IMR-90 (cell line): ENCODE data around the gene ZSWIM3. TPM values are rescaled to one million over a fixed set of nuclear protein-coding genes. Genes with fewer than 3 reads are reported as not detected.

Experiments
- ATAC-seq: fragments of 200-7000 bp; cut with Tn5 transposase; 2 replicates; pipeline ENCODE4 v1.9.1; 2020; ENCODE audit warnings: low read depth, mild to moderate bottlenecking, moderate library complexity
- BruUV-seq: library from RNA; stranded (reverse); fragments of 400-500 nt; replicated peaks from 2 replicates; lab custom pipeline; 2021; lab: Mats Ljungman, UMichigan
- CTCF ChIA-PET: fragments of 300-600 bp; formaldehyde crosslinking; extraction: SDS; loops from one replicate; lab custom pipeline; 2021; ENCODE audit warnings: antibody characterized with exemption; lab: Yijun Ruan, JAX
- POLR2A ChIA-PET: fragments of 300-600 bp; sonication (Branson Sonifier 250); formaldehyde crosslinking; loops from one replicate; lab custom pipeline; 2022; ENCODE audit warnings: antibody characterized with exemption; ENCODE audit not compliant: unreplicated experiment; lab: Charles Lee
- DNase-seq: peaks from one replicate; pipeline ENCODE4 v3.0.0; 2013
- H2AFZ ChIP-seq: replicated peaks from 2 replicates; pipeline ENCODE3; 2013; ENCODE audit warnings: low read length, mild to moderate bottlenecking; ENCODE audit not compliant: poor library complexity
- H2AK5ac ChIP-seq: 2 replicates; pipeline ENCODE4 v1.6.1; 2013; ENCODE audit warnings: low read depth, low read length, inconsistent platforms
- H2AK9ac ChIP-seq: replicated peaks from 2 replicates; pipeline ENCODE3; 2013; ENCODE audit warnings: mild to moderate bottlenecking, low read depth, low read length, moderate library complexity; ENCODE audit not compliant: poor library complexity
- H2BK120ac ChIP-seq: 2 replicates; pipeline ENCODE4 v1.6.1; 2013; ENCODE audit warnings: low read depth, low read length, inconsistent platforms
- H2BK15ac ChIP-seq: 3 replicates; pipeline ENCODE4 v1.6.1; 2013; ENCODE audit warnings: low read depth, low read length, inconsistent platforms
- H2BK20ac ChIP-seq: 2 replicates; pipeline ENCODE4 v1.6.1; 2013; ENCODE audit warnings: low read depth, mild to moderate bottlenecking, inconsistent platforms, low read length, moderate library complexity
- H2BK5ac ChIP-seq: 2 replicates; pipeline ENCODE4 v1.6.1; 2013; ENCODE audit warnings: mild to moderate bottlenecking, low read depth, low read length, inconsistent platforms; ENCODE audit not compliant: poor library complexity, severe bottlenecking
- H3K14ac ChIP-seq: replicated peaks from 2 replicates; pipeline ENCODE4 v1.6.1; 2013; ENCODE audit warnings: low read depth, low read length, inconsistent platforms
- H3K18ac ChIP-seq: 2 replicates; pipeline ENCODE4 v1.6.1; 2013; ENCODE audit warnings: low read depth, low read length, control low read depth
- H3K23ac ChIP-seq: 2 replicates; pipeline ENCODE4 v1.6.1; 2013; ENCODE audit warnings: low read depth, low read length, inconsistent platforms
- H3K27ac ChIP-seq: 2 replicates; pipeline ENCODE4 v1.5.1; 2013; ENCODE audit warnings: mild to moderate bottlenecking, control low read depth, low read length; ENCODE audit not compliant: insufficient read depth
- H3K27me3 ChIP-seq: 2 replicates; pipeline ENCODE4 v1.6.1; 2013; ENCODE audit warnings: low read length; ENCODE audit not compliant: control insufficient read depth, insufficient read depth
- H3K36me3 ChIP-seq: 2 replicates; pipeline ENCODE4 v1.6.1; 2013; ENCODE audit warnings: low read length, mixed read lengths; ENCODE audit not compliant: control insufficient read depth, insufficient read depth
- H3K4ac ChIP-seq: 2 replicates; pipeline ENCODE4 v1.6.1; 2013; ENCODE audit warnings: low read depth, low read length, inconsistent platforms
- H3K4me1 ChIP-seq: 2 replicates; pipeline ENCODE4 v1.6.1; 2013; ENCODE audit warnings: low read length, mixed read lengths; ENCODE audit not compliant: control insufficient read depth, insufficient read depth
- H3K4me2 ChIP-seq: 2 replicates; pipeline ENCODE4 v1.6.1; 2013; ENCODE audit warnings: low read depth, mild to moderate bottlenecking, control low read depth, low read length, moderate library complexity
- H3K4me3 ChIP-seq: 2 replicates; pipeline ENCODE4 v1.5.1; 2013; ENCODE audit warnings: low read depth, mild to moderate bottlenecking, control low read depth, low read length, moderate library complexity; ENCODE audit not compliant: insufficient read depth
- H3K56ac ChIP-seq: 2 replicates; pipeline ENCODE4 v1.6.1; 2013; ENCODE audit warnings: low read length, inconsistent platforms; ENCODE audit not compliant: insufficient read depth; ENCODE audit errors: extremely low read depth
- H3K79me1 ChIP-seq, 2 experiments: 2 replicates each; pipeline ENCODE4 v1.6.1; 2013; ENCODE audit warnings: low read length in 2 of 2, inconsistent platforms in 1 of 2, low read depth in 1 of 2
- H3K9ac ChIP-seq: 2 replicates; pipeline ENCODE4 v1.6.1; 2013; ENCODE audit warnings: low read depth, low read length, control low read depth
- H3K9me1 ChIP-seq: 2 replicates; pipeline ENCODE4 v1.6.1; 2013; ENCODE audit warnings: low read length, inconsistent platforms; ENCODE audit not compliant: insufficient read depth
- H3K9me3 ChIP-seq: 2 replicates; pipeline ENCODE4 v1.6.1; 2013; ENCODE audit warnings: low read length; ENCODE audit not compliant: control insufficient read depth, insufficient read depth
- H4K20me1 ChIP-seq: 2 replicates; pipeline ENCODE4 v1.6.1; 2013; ENCODE audit warnings: low read length, inconsistent platforms; ENCODE audit not compliant: insufficient read depth
- H4K5ac ChIP-seq: 2 replicates; pipeline ENCODE4 v1.6.1; 2013; ENCODE audit warnings: mild to moderate bottlenecking, low read depth, low read length, control low read depth
- H4K8ac ChIP-seq, 2 experiments: 2 replicates each; pipeline ENCODE4 v1.6.1; 2013; ENCODE audit warnings: low read depth in 2 of 2, low read length in 2 of 2, control low read depth in 1 of 2, inconsistent platforms in 1 of 2
- H4K91ac ChIP-seq: 2 replicates; pipeline ENCODE4 v1.6.1; 2013; ENCODE audit warnings: low read depth, low read length, inconsistent platforms; ENCODE audit not compliant: insufficient read depth
- BHLHE40 ChIP-seq: fragments of 150-350 bp; IDR thresholded peaks from 2 replicates; pipeline ENCODE4 v1.6.1; 2016; ENCODE audit warnings: mild to moderate bottlenecking, low read depth, low read length
- CEBPB ChIP-seq: IDR thresholded peaks from 2 replicates; pipeline ENCODE4 v1.6.1; 2012; ENCODE audit warnings: low read depth, low read length, improper control_type of control experiment
- CHD1 ChIP-seq: IDR thresholded peaks from 2 replicates; pipeline ENCODE4 v1.6.1; 2012; ENCODE audit warnings: low read depth, low read length, improper control_type of control experiment
- FOS ChIP-seq: fragments of 150-350 bp; IDR thresholded peaks from 2 replicates; pipeline ENCODE4 v1.6.1; 2016; ENCODE audit warnings: low read depth, low read length
- MAFK ChIP-seq: IDR thresholded peaks from 2 replicates; pipeline ENCODE4 v1.6.1; 2012; ENCODE audit warnings: low read depth, low read length, improper control_type of control experiment
- MAZ ChIP-seq: IDR thresholded peaks from 2 replicates; pipeline ENCODE4 v1.6.1; 2012; ENCODE audit warnings: low read depth, mild to moderate bottlenecking, low read length, improper control_type of control experiment, moderate library complexity, borderline replicate concordance
- MXI1 ChIP-seq: IDR thresholded peaks from 2 replicates; pipeline ENCODE4 v1.6.1; 2012; ENCODE audit warnings: low read depth, mild to moderate bottlenecking, low read length, moderate library complexity, borderline replicate concordance
- NFE2L2 ChIP-seq: fragments of 150-350 bp; IDR thresholded peaks from 2 replicates; pipeline ENCODE4 v1.6.1; 2016; ENCODE audit warnings: low read depth, mild to moderate bottlenecking, low read length
- POLR2A ChIP-seq: IDR thresholded peaks from 2 replicates; pipeline ENCODE4 v1.6.1; 2012; ENCODE audit warnings: mild to moderate bottlenecking, low read depth, low read length
- RAD21 ChIP-seq: IDR thresholded peaks from 2 replicates; pipeline ENCODE4 v1.6.1; 2012; ENCODE audit warnings: low read length, improper control_type of control experiment
- RCOR1 ChIP-seq: IDR thresholded peaks from 2 replicates; pipeline ENCODE4 v1.6.1; 2012; ENCODE audit warnings: mild to moderate bottlenecking, low read length, improper control_type of control experiment; ENCODE audit not compliant: insufficient replicate concordance
- RFX5 ChIP-seq: IDR thresholded peaks from 2 replicates; pipeline ENCODE4 v1.8.0; 2012; ENCODE audit warnings: low read depth, mild to moderate bottlenecking, low read length, moderate library complexity
- SMC3 ChIP-seq: fragments of 150-350 bp; IDR thresholded peaks from 2 replicates; pipeline ENCODE4 v1.6.1; 2016; ENCODE audit warnings: low read depth, mild to moderate bottlenecking, antibody characterized with exemption, low read length, moderate library complexity
- WGBS, 2 experiments: methylation state at CpG; one replicate each; pipeline versions ENCODE4 v1.1.5 to v1.1.7; 2013; ENCODE audit warnings: missing lambda C conversion rate in 2 of 2; ENCODE audit not compliant: insufficient read length in 1 of 2; ENCODE audit errors: extremely low coverage in 2 of 2; 5-methylcytosine and 5-hydroxymethylcytosine counted together
- dilution Hi-C: fragments of 300-500 bp; cut with HindIII; formaldehyde crosslinking; loops from one replicate; pipeline ENCODE4 v1.14.3; 2018; ENCODE audit warnings: low sequenced_read_pairs; ENCODE audit not compliant: unreplicated experiment
- in situ Hi-C: fragments of 300-500 bp; cut with MboI; formaldehyde crosslinking; loops from 3 replicates; pipeline ENCODE4 v1.14.3; 2019; ENCODE audit warnings: low sequenced_read_pairs, inconsistent platforms, mixed read lengths
- intact Hi-C: fragments of 100-400 bp; cut with micrococcal nuclease; formaldehyde crosslinking; loops from 2 replicates; pipeline ENCODE4 v1.10.0; 2022
- polyA plus RNA-seq, 3 experiments: library from polyadenylated mRNA; depleted of rRNA; stranded (reverse); fragments of >200 nt; gene quantifications; 2 replicates each; pipeline ENCODE4 v1.2.3, GENCODE V29; 2012; ENCODE audit warnings: low replicate concordance in 1 of 3
- total RNA-seq: library from RNA; depleted of rRNA; stranded (reverse); fragments of >200 nt; gene quantifications from 2 replicates; pipeline ENCODE4 v1.2.3, GENCODE V29; 2012
- TF ChIP-seq, protein P1 (sequence below): fragments of 150-350 bp; IDR thresholded peaks from 2 replicates; pipeline ENCODE4 v1.6.1; 2016; ENCODE audit warnings: low read depth, mild to moderate bottlenecking, low read length, moderate library complexity, borderline replicate concordance
- TF ChIP-seq, protein P2 (sequence below): conservative IDR thresholded peaks from 2 replicates; pipeline ENCODE4 v1.5.1; 2012; ENCODE audit warnings: mild to moderate bottlenecking, low read depth, low read length, improper control_type of control experiment
- TF ChIP-seq, protein P3 (sequence below): fragments of 150-350 bp; IDR thresholded peaks from 2 replicates; pipeline ENCODE4 v1.6.1; 2017; ENCODE audit warnings: mild to moderate bottlenecking, antibody characterized with exemption, low read length, low read depth

The ZSWIM3 gene
- total and polyA plus RNA-seq, 2 of the 4 experiments (the other 2 are of a cell fraction) = 3.3 to 8.6 TPM

DNA sequence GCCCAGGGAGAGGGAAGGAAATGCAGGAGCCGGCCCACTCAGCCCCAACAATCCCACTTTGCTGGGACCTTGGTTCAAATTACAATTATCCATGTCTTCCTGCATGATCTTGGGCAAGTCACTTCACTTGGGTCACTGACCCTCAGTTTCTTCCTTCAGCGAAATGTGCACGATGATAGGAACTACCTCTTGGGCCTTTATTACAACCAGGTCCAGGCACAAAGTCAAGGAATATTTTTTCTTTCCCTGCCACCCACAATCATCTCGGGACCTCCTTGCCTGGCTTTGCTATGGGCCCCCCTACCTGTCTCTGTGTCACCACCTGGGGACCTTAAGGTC, 54.9 kb downstream of the ZSWIM3 start:
- intact Hi-C loops = no loop called here
- DNase-seq = no peak
- ATAC-seq = no peak
- peaks cover 13% of the 10 kb centered on the region for H3K4me1 ChIP-seq
- peak overlapping the region; percentile 14 for H3K18ac ChIP-seq
- H3K4me2 ChIP-seq = peak overlapping the region; percentile 88; the same call in 1 of the 2 replicates
- POLR2A ChIA-PET = no interaction called here
- H4K5ac ChIP-seq = peak overlapping the region; percentile 35
- peak overlapping the region; percentile 85 for H3K23ac ChIP-seq
- peak overlapping the region; percentile 3; the same call in 1 of the 2 replicates for H3K9ac ChIP-seq
- no peaks in the 10 kb centered on the region for H4K20me1 ChIP-seq
- peak overlapping the region; percentile 27 for H2BK5ac ChIP-seq
- H3K56ac ChIP-seq = peak overlapping the region; percentile 28; the same call in 1 of the 2 replicates
- H3K36me3 ChIP-seq = peaks cover 17% of the 10 kb centered on the region; the same call in 1 of the 2 replicates
- peak overlapping the region; percentile 87 for H2AFZ ChIP-seq
- peak overlapping the region; percentile 65 for H2BK120ac ChIP-seq
- H3K27me3 ChIP-seq = no peaks in the 10 kb centered on the region
- peak overlapping the region; percentile 43; the same call in 1 of the 2 replicates for H3K4me3 ChIP-seq
- peak overlapping the region; percentile 82 for H2AK9ac ChIP-seq
- TF ChIP-seq RFX5 (no peak), MAFK (no peak), POLR2A (no peak; the same call in 1 of the 2 replicates), NFE2L2 (no peak), SMC3 (no peak), RAD21 (no peak), RCOR1 (no peak), FOS (no peak), MXI1 (no peak), CHD1 (no peak), BHLHE40 (no peak), CEBPB (no peak), MAZ (no peak)
- TF ChIP-seq, protein P1, sequence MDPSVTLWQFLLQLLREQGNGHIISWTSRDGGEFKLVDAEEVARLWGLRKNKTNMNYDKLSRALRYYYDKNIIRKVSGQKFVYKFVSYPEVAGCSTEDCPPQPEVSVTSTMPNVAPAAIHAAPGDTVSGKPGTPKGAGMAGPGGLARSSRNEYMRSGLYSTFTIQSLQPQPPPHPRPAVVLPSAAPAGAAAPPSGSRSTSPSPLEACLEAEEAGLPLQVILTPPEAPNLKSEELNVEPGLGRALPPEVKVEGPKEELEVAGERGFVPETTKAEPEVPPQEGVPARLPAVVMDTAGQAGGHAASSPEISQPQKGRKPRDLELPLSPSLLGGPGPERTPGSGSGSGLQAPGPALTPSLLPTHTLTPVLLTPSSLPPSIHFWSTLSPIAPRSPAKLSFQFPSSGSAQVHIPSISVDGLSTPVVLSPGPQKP = no peak
- TF ChIP-seq, protein P2, sequence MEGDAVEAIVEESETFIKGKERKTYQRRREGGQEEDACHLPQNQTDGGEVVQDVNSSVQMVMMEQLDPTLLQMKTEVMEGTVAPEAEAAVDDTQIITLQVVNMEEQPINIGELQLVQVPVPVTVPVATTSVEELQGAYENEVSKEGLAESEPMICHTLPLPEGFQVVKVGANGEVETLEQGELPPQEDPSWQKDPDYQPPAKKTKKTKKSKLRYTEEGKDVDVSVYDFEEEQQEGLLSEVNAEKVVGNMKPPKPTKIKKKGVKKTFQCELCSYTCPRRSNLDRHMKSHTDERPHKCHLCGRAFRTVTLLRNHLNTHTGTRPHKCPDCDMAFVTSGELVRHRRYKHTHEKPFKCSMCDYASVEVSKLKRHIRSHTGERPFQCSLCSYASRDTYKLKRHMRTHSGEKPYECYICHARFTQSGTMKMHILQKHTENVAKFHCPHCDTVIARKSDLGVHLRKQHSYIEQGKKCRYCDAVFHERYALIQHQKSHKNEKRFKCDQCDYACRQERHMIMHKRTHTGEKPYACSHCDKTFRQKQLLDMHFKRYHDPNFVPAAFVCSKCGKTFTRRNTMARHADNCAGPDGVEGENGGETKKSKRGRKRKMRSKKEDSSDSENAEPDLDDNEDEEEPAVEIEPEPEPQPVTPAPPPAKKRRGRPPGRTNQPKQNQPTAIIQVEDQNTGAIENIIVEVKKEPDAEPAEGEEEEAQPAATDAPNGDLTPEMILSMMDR = no peak
- TF ChIP-seq, protein P3, sequence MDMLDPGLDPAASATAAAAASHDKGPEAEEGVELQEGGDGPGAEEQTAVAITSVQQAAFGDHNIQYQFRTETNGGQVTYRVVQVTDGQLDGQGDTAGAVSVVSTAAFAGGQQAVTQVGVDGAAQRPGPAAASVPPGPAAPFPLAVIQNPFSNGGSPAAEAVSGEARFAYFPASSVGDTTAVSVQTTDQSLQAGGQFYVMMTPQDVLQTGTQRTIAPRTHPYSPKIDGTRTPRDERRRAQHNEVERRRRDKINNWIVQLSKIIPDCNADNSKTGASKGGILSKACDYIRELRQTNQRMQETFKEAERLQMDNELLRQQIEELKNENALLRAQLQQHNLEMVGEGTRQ = no peak
- CTCF ChIA-PET = no interaction called here
- peak overlapping the region; percentile 27 for H3K27ac ChIP-seq
- H4K91ac ChIP-seq = peak overlapping the region; percentile 13
- in situ Hi-C loops = loop anchor here (25.0 kb wide), 1 partner anchor 575 kb away; the partner anchor contains the start of gene SDC4
- peak overlapping the region; percentile 65 to 94 for H4K8ac ChIP-seq
- H3K4ac ChIP-seq = peak overlapping the region; percentile 82
- H3K14ac ChIP-seq = peak overlapping the region; percentile 94; the same call in 1 of the 2 replicates
- peak overlapping the region; percentile 20; the same call in 2 of the 3 replicates for H2BK15ac ChIP-seq
- H2BK20ac ChIP-seq = peak overlapping the region; percentile 49
- H3K79me1 ChIP-seq = peaks cover 5 to 22% of the 10 kb centered on the region in 2 experiments; a peak in 3 of 4 replicates
- 12% methylated on average over 3 of the region's 4 CpGs; no CpG with 5 or more reads in 1 of the 2 experiments for WGBS, 2 experiments
- H2AK5ac ChIP-seq = peak overlapping the region; percentile 71; the same call in 1 of the 2 replicates
- H3K9me3 ChIP-seq = no peaks in the 10 kb centered on the region
- no TSS peak for BruUV-seq
- peaks cover 13% of the 10 kb centered on the region for H3K9me1 ChIP-seq
- dilution Hi-C loops = no loop called here
